GM18517 (cell line): ENCODE results near the gene CLEC20A.

ENCODE experiments used
- ATAC-seq: cut with Tn5 transposase; IDR thresholded peaks from one replicate; pipeline ENCODE4 v1.9.1; 2021; ENCODE audit warnings: mild to moderate bottlenecking, moderate library complexity; ENCODE audit not compliant: unreplicated experiment

Gene CLEC20A

DNA sequence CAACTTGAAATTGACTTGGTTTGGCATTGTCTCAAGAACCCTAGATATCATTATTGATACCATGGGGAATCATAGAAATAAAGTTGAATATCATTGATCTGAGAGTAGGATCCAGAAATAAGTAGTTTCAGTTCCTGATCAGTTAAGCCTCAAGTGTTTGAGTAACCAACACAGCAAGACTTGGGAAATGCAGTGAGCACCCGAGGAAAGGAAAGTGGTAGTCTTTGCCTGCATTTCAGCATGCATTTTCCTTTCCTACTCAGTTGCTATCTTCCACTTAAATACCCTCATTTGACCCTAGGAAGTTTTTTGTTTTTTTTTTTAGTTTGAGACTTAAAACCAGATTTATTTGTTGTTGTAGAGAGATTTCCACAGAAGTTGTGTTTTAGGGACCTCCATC is 18.9 kb downstream of the CLEC20A start:
- no peak for ATAC-seq

DNA sequence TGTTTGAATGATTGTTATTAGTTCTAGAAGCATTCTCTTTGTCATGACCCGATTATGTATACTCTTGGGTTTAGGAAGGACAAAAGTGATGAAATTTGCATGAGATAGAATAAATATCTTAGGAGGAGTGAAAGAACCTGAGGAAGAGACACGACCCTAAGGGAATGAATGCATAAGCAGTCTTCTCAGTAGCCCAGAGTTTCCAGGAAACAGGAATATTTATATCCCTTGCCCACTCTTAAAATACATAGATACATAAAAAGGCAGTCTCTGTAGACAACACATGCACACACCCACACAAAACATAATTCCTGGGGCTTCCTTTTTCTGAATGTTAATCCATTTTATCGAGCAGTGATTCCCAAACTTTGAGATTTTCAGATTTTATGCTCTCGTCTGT is 19.4 kb downstream of the CLEC20A start:
- ATAC-seq: no peak

DNA sequence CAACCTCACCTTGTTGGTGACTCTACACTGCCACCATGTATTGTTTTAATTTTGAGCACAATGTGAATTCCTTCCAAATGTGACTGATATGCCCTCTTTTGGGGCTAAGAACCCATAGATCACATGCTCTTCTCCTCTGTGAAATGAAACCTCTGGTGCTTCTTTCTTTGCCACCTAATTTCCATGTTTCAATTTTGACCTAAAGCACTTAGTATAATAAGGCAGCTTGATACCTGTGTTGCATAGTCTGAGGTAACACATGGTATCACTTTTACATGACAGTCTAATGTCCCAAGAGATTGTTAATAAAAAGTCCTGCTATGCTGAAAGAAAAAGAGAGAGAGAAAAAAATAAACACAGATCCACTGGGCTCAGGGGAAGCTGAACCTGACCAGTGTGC is 24.2 kb downstream of the CLEC20A start:
- no peak for ATAC-seq

DNA sequence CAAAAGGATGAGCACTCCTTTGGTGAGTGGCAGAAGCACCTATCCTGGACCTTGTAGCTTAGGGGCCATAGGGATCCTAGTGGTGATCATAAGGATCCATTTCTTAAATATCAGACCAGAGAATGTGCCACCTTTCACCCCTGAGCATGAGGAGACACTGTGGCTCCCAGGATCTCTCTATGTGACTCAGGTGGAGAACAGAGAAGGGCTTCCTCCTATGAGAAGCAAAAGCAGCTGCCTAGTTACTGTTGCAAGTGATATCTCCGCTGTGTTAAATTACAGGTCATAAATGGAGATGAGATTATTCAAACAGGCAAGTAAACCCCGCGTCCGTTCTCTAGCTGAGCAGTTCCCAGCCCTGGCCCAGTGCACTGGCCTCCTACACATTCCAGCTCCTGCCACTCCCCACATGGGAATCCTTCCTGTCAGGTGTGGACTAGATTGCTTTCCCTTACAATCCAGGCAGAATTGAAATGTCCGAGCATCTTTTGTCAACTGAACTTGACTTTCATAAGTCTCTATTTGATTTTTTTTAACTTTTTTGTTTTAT is 26.3 kb downstream of the CLEC20A start:
- ATAC-seq: no peak

DNA sequence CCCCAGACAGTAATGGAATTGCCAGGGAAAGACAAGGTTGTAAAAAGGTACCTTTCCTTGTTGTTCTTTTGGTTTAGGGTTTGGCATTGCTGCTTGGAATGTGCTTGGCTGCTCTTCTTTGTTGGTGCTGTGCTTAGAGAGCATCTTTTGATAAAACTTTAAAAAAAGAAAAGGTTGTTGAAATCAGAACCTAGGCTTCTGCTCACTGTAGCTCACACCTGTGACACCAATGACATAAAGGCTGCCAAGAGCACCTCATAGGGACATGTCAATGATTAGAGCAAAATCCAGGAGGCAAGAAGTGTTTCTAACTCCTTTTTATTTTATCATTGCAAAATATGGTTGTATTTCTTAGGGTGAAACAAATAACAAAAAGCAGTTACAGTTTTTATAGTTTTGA is 28.9 kb downstream of the CLEC20A start:
- no peak for ATAC-seq

DNA sequence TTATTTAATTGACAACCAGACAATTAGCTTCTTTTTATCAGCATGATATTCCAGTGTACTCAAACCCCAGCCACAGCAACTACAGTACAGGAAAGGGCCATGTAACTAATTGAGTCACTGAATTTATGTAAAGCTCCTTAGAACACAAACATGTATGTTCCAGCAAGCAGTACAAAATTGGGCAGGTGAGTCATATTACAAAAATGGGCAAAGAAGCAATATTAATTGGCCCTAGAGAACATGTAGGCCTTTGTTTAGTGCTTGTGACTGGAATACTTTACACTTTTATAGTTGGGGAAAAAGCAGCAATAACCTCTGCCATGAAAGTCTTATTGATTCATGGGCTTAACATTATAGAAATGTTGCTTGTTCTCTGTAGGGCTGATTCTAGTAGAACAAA is 31.8 kb downstream of the CLEC20A start:
- ATAC-seq: no peak

DNA sequence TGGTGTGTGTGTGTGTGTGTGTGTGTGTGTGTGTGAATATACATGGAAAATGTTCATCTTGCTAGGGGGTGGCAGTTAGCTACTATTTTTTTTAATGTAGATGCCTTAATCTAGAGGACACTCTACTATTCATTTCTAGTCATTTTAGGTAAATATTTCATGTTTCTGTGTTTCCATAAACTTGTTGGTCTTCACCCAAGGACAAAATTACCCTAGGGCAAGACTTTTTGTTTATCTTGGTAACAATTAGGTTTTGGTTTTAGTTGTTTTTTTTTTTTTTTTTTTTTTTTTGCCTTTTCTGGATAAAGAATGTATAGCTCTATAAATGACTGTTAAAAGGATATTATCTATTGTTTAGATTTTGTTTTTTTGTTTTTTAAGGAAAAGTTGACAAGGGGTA is 32.2 kb downstream of the CLEC20A start:
- no peak for ATAC-seq

DNA sequence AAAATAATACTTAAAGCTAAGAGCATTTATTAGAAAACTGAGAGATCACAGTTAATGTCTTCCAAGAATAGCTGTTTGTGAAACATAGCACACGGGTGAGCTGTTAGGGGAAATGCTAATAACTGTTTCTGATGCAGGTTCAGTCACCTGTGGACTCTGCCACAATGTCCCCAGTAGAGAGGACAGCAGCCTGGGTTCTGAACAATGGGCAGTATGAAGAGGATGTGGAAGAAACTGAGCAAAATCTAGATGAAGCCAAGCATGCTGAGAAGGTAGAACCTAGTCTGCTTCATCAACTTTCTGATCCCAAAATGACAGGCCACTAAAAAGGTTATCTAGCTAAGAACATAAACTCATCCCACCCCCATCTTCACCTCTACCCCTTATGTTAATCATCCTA is 32.6 kb downstream of the CLEC20A start:
- no peak for ATAC-seq

DNA sequence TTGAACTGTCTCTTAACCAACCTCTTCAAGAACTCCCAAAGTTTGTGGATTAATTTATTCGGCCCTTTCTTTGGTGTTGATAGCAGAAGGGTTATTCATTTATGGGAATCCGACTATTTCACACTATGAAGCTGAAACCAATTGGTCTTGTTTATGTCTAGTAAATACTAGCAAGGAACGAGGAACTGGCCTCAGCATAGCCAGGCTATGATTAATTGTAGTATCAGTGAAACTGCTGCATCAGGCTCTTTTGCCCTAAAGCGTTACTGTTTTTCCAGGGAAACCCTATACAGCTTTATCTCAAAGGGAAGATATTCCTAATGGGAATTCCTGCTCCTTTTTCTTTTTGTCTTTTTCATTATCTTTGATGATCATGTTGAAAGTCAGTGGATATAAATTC is 35.1 kb downstream of the CLEC20A start:
- ATAC-seq: no peak

DNA sequence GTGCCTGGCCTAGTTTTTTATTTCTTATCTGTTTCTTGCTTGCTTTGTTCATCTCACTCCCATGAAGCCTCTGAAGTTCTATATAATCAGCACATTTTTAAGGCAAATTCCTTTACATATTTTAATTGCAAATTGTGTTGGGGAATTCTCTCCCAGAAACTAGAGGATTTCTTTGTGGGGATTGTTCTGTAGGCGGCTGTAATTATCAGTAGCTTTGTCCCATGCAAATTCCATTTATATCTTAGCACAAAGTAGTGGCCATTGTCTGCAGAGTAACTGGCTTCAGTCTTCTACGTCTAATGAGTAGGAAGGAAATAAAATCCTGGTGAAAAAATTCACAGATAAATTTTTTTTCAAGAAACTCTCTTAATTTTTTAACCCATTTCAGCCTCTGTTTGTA is 35.7 kb downstream of the CLEC20A start:
- no peak for ATAC-seq

DNA sequence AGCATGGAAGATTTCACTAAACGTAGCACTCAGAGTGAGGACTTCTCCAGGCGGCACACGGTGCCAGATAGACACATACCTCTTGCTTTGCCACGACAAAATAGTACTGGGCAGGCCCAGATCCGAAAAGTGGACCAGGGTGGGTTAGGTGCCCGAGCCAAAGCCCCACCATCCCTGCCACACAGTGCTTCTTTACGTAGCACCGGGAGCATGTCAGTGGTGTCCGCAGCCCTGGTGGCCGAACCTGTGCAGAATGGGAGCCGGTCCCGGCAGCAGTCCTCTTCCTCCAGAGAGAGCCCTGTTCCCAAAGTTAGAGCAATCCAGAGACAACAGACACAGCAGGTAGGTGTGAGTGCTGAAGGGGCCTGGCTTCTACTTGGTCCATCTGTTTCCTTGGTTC is 38.6 kb downstream of the CLEC20A start:
- no peak for ATAC-seq

DNA sequence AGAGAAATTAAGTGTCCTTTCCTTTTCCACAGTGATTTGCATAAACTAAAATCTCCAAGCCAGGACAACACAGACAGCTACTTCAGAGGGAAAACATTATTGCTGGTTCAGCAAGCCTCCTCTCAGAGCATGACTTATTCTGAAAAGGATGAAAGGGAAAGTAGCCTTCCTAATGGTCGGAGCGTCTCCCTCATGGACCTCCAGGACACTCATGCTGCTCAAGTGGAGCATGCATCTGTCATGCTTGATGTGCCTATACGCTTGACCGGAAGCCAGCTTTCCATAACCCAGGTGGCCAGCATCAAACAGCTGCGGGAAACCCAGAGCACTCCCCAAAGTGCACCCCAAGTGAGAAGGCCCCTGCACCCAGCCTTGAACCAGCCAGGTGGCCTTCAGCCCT is 39.1 kb downstream of the CLEC20A start:
- ATAC-seq: no peak

DNA sequence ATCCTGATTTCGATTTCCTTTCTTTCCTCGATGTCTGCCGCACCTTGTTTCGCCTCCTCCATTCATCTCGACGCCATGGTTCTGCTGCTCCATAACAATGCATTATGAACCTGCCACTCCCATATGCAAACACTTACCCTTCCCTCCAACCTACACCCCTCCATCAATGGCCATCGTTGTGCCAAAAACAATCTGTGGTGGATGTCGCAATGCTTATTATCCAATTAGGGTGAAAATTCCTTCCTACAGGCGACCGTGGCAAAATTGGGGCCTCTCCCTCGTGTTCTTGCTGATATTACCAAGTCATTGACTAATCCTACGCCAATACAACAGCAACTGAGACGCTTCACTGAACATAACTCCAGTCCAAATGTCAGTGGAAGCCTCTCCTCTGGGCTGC is 40.3 kb downstream of the CLEC20A start:
- no peak for ATAC-seq

DNA sequence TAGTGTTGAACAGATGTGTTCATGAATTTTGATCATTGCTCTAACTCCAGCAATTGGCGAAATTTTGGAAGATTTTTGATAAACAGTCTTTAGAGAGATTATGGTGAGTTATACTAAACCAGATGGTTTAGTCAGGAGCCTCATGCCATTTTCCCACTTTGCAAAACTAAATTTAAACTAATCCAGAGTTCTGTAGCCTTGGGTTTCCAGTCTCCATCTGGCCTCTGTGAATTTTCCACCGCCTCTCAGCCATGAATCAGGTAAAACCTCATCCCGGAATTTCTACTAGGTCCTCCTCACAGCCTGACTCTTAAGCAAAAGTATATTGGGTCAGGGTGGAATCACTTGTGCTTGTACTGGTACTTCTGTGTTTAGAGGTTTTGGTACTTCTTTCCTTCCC is 44.8 kb downstream of the CLEC20A start:
- no peak for ATAC-seq

DNA sequence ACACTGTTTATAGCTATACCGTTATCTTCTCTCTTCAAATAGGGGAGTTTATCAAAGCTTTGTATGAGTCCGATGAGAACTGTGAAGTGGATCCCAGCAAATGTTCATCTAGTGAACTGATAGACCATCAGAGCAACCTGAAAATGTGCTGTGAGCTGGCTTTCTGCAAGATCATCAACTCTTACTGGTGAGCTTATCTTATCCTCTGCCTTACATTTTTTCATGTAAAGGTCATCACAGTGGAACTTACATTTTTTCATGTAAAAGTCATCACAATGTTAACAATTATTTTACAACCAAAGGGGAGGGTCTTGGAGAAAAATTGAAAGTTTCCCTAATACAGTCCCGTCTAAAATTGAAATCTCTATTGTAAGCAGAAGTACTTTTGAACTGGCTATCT is 45.2 kb downstream of the CLEC20A start:
- no peak for ATAC-seq

DNA sequence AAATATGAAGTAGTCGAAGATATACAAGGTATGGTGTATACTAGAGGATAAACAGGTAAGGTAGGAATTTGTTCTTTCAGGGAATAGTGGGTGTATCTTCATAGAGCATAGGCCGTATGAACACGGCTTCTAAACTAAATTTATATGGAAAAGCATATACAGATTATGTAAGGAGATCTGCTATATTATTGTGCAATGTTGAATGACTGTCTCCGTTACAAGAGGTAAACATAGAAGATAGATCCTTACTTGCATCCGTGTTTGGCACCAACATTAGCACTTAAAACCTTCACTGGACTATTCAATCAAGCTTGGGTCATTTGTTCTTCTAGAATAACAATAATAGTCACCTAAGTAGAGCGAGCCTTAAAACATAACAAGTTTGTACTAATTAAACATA is 45.9 kb downstream of the CLEC20A start:
- no peak for ATAC-seq

DNA sequence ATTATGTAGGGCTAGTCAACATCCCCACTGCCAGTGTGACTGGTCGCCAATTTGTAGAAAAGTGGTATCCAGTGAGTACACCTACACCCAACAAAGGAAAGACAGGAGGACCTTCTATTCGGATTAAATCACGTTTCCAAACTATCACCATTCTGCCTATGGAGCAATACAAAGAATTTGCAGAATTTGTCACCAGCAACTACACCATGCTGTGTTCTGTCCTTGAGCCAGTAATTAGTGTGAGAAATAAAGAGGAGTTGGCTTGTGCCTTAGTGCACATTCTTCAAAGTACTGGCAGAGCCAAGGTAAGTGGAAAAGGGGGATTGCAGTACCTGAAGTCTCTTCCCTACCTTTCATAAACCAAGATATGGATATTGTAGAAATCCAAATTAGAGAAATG is 53.8 kb downstream of the CLEC20A start:
- no peak for ATAC-seq

DNA sequence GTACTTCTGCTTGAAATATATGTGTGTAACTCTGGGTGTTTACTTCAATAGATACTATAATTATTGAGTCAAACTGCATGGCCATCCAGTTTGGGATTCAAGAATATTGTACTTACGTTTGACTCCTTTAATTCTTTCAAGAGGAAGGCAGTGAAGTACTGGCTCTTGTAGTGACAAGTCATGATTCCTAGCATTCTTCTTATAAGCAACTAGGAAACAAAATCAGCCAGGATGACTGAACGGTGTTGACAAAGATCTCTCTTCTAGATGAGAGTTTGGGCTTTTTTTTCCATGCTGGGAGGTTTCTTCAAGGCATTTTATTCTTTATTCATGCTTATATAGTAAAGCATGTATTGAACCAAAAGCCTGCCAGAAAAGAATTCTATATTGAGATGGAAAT is 58.3 kb downstream of the CLEC20A start:
- ATAC-seq: no peak

DNA sequence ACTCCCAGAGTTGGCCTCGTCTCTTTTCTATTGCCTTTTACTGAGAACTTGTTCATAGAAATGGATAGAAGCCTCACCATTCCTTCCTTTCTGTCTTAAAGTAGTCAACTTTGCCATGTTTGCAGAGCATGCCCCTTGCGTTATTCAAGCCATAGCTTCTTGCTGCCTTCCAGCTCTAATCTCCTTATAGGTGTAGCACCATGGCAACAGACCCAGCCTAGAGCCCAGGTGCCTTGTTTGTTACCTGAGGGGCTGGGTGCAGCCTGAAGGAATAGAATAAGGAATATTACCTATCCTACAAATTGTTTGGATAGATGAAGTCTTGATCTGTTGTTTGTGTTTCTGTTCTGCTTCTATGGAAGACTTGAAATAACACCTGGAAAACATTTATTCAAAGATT is 59.9 kb downstream of the CLEC20A start:
- no peak for ATAC-seq

DNA sequence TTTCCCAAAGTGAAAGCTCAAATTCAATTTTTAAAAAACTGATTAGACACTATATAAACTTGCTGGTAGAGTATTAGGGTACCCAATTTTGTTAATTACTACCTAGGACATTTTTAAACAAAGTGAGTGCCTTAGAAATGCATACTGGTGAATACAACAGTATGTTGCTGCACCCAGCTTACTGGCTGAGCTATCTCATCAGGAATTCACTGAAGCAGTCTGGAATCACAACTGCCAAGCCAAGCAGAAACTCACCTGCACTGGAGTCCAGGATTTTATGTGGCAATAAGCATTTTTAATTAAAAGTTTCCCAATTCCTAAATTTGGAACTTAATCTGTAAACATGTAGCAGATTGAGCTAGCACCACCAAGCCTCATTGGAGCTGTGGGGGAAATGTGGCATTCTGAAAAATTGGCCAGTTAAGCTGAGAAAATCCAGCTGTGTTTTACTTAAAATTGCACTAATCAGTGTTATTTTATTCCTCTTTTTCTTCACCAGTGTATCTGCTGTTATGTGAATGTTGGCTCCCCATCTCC is 61.8 kb downstream of the CLEC20A start:
- no peak for ATAC-seq

DNA sequence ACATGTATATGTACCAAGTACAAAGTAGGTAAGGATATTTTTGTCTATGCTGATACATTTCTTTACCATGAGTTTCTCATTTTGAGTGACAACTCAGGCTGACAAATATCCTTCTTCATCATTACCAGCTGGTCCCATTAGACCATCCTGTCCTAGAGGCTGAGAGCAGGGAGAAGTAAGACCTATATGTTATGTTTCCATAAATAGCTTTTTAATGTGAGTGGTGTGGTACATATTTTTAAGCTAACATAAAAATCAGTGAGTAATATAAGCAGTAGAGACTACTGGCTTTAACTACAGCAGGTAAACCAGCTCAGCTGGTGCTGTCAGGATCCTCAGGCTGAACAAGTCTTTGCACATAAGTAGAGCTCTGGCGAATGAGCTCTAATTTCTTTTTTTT is 62.4 kb downstream of the CLEC20A start:
- ATAC-seq: no peak
